Inferior parietal cortex (tissue), 1 donor: ENCODE data around the gene RXRG.
A peak's percentile ranks its signal among the peaks of the same experiment; 100 is the strongest.

ENCODE experiments used
- DNase-seq: peaks from one replicate; pipeline ENCODE4 v3.0.0-alpha.2; 2016; ENCODE audit errors: extremely low spot score

The RXRG gene

DNA sequence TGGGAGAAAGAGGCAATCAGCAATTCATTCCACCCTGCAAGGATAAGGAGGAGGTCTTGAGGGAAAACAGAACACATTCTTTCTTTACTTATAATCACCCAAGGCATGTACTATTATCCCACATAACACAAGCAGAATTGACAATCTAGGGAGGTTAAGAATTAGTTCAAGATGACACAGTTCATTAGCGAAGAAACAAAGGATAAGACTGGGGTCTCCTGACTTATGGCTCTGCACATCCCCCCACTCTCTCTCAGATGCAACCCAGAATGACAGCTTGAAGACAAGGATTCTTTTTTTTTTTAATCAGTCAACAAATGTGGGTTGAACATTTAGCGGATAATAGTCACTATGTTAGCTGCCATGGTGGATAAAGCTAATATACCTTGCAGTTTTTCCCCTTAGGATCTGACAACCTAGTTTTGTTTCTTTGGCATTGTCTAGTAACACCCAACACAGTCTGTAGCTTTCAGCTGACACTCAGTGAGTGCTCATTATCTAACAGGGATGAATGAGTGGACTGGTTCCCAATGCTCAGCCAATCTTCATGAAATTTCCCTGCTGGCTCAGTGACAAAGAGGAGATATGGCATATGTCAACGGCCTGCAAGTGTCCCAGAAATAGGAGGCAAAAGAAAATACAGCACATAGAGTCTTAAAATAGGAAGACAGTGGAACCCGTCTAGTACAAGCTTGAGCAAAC is 35.1 kb downstream of the RXRG start:
- no peak for DNase-seq

GRCh38 chr1:165408518-165408917 is 36.4 kb downstream of the RXRG start:
- no peak for DNase-seq

- DNase-seq, result no peak
Observed at GRCh38 chr1:165407398-165407797, 37.5 kb downstream of the RXRG start.

DNA sequence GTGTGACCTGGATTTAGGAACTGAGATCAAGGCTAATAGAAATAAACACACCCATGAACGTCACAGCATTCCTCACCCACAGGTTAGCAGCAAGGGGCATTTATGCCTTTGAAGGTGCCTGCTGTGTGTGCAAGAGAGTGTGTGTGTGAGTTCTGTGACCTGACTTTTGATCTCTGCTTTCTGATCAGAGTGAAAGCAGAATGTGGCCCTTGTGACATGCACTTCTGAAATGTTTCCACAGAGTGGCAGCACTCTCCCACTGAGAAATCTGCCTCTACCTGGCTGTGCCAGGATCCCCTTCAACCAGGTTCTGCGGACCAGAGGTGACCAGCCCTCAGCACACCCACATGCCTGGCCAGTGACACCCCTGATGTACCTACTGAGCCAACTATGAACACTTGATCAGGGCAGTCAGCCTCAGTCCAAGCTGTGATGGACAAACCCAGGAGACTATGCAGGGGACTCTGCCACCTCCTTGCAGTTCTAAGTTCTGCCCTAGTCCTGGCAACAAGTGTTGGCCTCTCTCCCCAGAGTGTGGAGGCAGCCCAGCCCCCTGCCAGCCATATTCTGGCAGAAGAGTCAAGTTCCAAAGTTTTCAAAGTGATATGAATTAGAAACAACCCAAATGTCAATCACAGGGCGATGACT is 41.0 kb downstream of the RXRG start:
- peak; percentile 39 for DNase-seq

DNA sequence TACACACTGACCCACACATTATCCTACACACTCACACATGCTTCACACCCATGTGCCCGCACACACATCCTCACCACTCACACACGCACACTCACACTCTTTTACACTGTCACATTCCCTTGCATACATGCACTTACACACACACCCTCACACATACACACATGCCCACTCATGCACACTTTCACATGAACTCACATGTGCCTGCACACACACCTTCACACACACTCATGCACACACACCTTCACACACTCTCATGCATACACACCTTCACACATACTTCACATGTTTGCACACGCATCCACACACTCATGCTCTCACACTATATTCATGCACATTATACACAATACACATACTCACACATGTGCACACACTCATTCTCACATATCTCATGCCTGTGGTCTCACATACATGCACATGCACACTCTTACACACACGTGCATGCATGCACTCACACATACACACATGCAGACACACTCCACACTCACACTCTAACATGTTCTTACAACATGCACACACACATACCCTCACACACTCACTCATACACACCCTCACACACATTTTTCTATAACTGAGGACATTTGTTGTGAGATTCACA is 42.3 kb downstream of the RXRG start:
- no peak for DNase-seq

DNA sequence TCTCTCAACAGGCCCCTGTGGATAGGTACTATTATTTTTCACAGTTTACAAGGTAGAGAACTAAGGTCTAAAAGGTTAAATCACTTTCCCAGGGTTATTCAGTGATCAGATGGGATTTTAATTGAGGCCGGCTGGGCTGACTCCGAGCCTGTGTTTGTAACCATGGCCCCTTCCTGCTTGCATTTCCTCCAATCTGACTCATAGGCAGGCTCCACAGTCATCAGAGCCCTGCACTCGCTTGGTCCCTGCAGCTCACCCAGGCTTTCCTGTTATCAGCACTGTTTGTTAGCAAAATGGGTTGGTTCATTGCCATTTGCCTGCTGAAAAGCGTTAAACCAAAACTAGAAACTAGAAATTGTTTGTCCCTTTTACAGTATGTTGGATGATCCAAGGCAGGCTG is 47.0 kb downstream of the RXRG start:
- DNase-seq, result no peak

- DNase-seq, result no peak
Observed at GRCh38 chr1:165395901-165396300, 49.0 kb downstream of the RXRG start.

DNA sequence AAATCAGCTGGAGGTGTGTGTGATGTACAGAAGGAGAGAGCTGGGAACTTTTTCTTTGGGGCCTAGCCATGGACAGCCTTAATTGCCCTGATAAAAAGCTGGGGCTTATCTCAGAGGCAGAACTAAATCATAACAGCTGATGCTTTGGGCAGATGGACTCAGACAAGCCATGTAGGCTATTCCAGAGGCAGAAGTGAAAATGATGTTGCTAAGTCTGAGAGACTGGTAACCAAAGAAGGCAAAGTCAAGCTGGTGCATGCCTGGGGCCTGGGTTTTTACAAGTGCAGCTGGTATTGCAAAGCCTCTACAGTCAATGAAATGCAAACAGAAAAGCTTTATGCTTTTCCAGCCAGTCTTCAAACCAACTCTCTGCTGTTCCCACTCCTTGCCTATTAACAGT is 49.4 kb downstream of the RXRG start:
- no peak for DNase-seq

GRCh38 chr1:165392634-165393571 is 52.0 kb downstream of the RXRG start:
- peak; percentile 85 for DNase-seq

DNA sequence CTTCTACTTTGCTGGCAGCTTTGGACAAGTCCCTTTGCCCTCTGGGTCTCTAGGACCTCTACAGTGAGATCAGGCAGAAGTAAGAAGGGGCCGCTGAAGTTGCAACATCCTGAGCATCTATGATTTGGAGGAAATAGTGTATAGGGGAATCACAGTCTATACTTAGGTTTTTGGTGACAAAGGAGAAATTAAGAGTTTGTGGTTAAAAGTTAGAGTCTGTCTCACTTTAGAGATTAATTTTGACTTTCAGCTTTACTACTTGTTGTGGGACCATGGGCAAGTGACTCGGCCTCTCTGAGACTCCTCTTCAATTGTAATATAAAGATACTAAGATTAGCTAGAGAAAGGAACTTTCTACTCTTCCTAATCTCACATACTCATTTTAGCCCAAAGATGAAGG is 55.3 kb downstream of the RXRG start:
- DNase-seq, result no peak

- no peak for DNase-seq
Observed at GRCh38 chr1:165387961-165388360, 57.0 kb downstream of the RXRG start.

GRCh38 chr1:165387505-165387904 is 57.4 kb downstream of the RXRG start:
- no peak for DNase-seq

- DNase-seq, result no peak
Observed at GRCh38 chr1:165383599-165384405, 61.1 kb downstream of the RXRG start.

DNA sequence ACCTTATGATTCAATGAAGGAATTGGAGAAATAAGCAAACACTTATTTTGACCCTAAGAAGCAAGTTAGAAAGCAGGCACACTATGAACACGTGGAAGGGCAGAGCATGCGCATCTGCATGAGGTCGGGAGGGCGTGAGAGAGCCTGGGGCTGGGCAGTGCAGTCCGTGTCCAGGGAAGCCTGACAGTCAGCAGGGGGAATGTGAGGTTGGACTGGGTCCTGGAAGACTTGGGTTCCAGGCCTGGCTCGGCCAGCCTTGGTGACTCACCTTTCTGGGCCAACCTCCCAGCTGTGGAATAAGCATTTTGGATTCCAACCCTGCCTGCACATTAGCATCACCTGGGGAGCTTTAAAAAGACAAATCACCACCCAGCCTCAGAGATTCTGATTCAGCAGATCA is 61.9 kb downstream of the RXRG start:
- no peak for DNase-seq

GRCh38 chr1:165381745-165382505 is 63.0 kb downstream of the RXRG start:
- no peak for DNase-seq

GRCh38 chr1:165376811-165377311 is 68.1 kb downstream of the RXRG start:
- DNase-seq, result no peak

- DNase-seq, result peak; percentile 31
Observed at GRCh38 chr1:165376041-165376810, 68.7 kb downstream of the RXRG start.

DNA sequence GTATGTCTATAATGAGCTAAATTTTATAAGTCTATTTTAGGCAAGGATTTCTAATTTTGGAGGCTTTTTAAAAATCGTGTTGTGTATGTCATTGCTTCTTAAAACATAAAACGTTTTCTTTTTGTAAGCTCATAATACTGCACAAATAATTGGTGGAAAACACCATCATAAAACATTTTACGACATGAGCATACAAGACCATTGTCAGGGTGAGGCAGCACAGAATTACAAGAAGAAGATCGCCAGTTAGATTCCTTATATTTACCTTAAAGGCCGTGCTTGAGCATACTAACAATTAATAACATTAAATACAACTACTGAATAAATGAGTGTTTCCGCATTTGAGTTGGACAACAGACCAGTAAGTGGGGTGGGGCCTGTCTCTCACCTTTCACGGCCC is 69.3 kb downstream of the RXRG start:
- no peak for DNase-seq

DNA sequence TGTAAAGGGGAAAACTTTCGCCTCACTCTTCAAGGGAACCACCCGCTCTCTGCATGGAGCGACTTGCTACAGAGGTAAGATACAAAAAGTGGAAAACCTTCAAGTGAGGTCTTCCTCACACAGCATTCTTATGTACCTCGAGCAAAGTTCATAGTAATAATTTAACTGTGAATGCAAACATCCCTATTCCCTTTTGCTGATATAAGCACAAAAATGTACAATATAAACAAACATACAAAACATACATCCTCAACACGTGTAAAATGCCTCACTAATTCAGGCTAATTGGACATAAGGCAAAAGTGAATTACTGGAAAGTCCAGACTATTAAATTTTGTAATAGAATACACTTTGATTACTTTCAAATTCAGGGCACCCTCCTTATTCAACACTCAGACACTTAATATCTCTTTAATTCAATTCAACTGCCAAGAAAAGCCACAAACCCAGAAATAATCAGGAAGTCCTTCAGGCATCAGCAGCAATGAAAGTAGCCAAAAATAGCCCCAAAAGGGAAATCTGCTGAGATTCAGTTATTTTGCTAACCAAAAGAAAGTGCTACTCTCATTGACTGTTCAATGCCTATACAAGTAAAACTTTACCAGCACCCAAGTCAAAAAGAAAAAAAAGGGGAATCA is 73.2 kb downstream of the RXRG start:
- no peak for DNase-seq
